Uterus (tissue), 2 donors: Measurements from ENCODE around the gene GON7.

Experiments
- POLR2A ChIP-seq, 2 donors: fragments of 450-650 bp; IDR thresholded peaks; one replicate each; pipeline ENCODE4 v1.6.1; 2016; ENCODE audit warnings: antibody characterized with exemption in 2 of 2, mild to moderate bottlenecking in 1 of 2, moderate library complexity in 1 of 2
- TF ChIP-seq, protein P1 (sequence below), 4 experiments: fragments of 200-600 bp in 2 of 4; fragments of 450-650 bp in 2 of 4; sonication (generic) in 2 of 4; IDR thresholded peaks; one replicate each; pipeline ENCODE4 v1.5.1; 2016 to 2019; ENCODE audit warnings: antibody characterized with exemption in 4 of 4, mild to moderate bottlenecking in 2 of 4, moderate library complexity in 1 of 4

DNA sequence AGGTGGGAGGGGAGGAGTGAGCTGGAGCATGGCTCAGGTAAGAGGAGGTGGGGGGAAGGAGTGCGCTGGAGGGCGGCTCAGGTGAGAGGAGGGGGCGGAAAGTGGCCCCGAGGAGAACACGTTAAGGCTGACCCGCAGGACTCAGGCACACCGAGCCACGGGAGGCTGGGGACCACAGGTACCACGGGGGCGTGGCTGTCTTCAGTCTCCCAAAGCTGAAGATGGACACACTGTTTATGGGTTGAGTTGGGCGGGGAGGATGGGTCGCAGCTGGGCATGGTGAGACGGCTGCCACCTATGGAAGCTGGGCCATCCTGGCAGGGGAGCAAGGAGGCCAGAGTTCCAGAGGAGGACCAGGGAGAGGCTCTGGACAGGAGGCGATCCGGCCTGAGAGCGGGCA lies 23.7 kb upstream of the GON7 start:
- no peak for TF ChIP-seq POLR2A (IDR thresholded peaks at IDR 0.05)
- TF ChIP-seq, protein P1, sequence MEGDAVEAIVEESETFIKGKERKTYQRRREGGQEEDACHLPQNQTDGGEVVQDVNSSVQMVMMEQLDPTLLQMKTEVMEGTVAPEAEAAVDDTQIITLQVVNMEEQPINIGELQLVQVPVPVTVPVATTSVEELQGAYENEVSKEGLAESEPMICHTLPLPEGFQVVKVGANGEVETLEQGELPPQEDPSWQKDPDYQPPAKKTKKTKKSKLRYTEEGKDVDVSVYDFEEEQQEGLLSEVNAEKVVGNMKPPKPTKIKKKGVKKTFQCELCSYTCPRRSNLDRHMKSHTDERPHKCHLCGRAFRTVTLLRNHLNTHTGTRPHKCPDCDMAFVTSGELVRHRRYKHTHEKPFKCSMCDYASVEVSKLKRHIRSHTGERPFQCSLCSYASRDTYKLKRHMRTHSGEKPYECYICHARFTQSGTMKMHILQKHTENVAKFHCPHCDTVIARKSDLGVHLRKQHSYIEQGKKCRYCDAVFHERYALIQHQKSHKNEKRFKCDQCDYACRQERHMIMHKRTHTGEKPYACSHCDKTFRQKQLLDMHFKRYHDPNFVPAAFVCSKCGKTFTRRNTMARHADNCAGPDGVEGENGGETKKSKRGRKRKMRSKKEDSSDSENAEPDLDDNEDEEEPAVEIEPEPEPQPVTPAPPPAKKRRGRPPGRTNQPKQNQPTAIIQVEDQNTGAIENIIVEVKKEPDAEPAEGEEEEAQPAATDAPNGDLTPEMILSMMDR (IDR thresholded peaks at IDR 0.05), result no peak
